ENCODE data around the gene TMEM255B.

TMEM255B gene

GRCh38 chr13:113766035-113766800 lies 7.2 kb downstream of the TMEM255B start:
- Histone ChIP-seq H3K9me3 (ENCODE audit: low read length) (no peaks in the 10 kb centered on the region), H3K36me3 (ENCODE audit: insufficient read depth, low read length) (no peaks in the 10 kb centered on the region), H3K4me1 (ENCODE audit: insufficient read depth, low read length, severe bottlenecking) (no peaks in the 10 kb centered on the region), H3K27me3 (ENCODE audit: insufficient read depth, low read length) (peaks cover 12% of the 10 kb centered on the region; the same call in 1 of the 2 replicates), H4K20me1 (ENCODE audit: insufficient read depth, low read length) (no peaks in the 10 kb centered on the region), H2AFZ (ENCODE audit: low read length) (no peak overlapping the region), H3K4me3 (ENCODE audit: low read depth, low read length, poor library complexity, severe bottlenecking) (no peak overlapping the region), H3F3A (ENCODE audit: insufficient read depth, low read length) (no peaks in the 10 kb centered on the region), H3K4me2 (ENCODE audit: low read length) (no peak overlapping the region), H3K79me2 (ENCODE audit: insufficient read depth, low read length) (no peaks in the 10 kb centered on the region), H3K9me2 (ENCODE audit: low read depth, low read length) (no peaks in the 10 kb centered on the region), H3K27ac (ENCODE audit: low read depth, low read length, poor library complexity, severe bottlenecking) (no peak overlapping the region), H3K9ac (ENCODE audit: low read length) (no peak overlapping the region)
- TF ChIP-seq EZH2 (IDR thresholded peaks at IDR 0.05; ENCODE audit: borderline replicate concordance, low read length) (no peak), CTCF (IDR thresholded peaks at IDR 0.05; ENCODE audit: low read length) (no peak)

GRCh38 chr13:113767366-113767765 lies 8.3 kb downstream of the TMEM255B start:
- no peak for TF ChIP-seq CTCF (IDR thresholded peaks at IDR 0.05; ENCODE audit: low read length)
- no peak for TF ChIP-seq EZH2 (IDR thresholded peaks at IDR 0.05; ENCODE audit: borderline replicate concordance, low read length)
- H3K27ac ChIP-seq (ENCODE audit: low read depth, low read length, poor library complexity, severe bottlenecking) = no peak overlapping the region
- H2AFZ ChIP-seq (ENCODE audit: low read length) = no peak overlapping the region
- H3K4me1 ChIP-seq (ENCODE audit: insufficient read depth, low read length, severe bottlenecking) = no peaks in the 10 kb centered on the region
- no peaks in the 10 kb centered on the region for H3F3A ChIP-seq (ENCODE audit: insufficient read depth, low read length)
- H3K9me2 ChIP-seq (ENCODE audit: low read depth, low read length) = no peaks in the 10 kb centered on the region
- H3K27me3 ChIP-seq (ENCODE audit: insufficient read depth, low read length) = peaks cover 13% of the 10 kb centered on the region; the same call in 1 of the 2 replicates
- no peaks in the 10 kb centered on the region for H4K20me1 ChIP-seq (ENCODE audit: insufficient read depth, low read length)
- H3K9me3 ChIP-seq (ENCODE audit: low read length) = no peaks in the 10 kb centered on the region
- H3K4me3 ChIP-seq (ENCODE audit: low read depth, low read length, poor library complexity, severe bottlenecking) = no peak overlapping the region
- no peaks in the 10 kb centered on the region for H3K79me2 ChIP-seq (ENCODE audit: insufficient read depth, low read length)
- no peaks in the 10 kb centered on the region for H3K36me3 ChIP-seq (ENCODE audit: insufficient read depth, low read length)
- H3K9ac ChIP-seq (ENCODE audit: low read length) = no peak overlapping the region
- no peak overlapping the region for H3K4me2 ChIP-seq (ENCODE audit: low read length)

- H2AFZ ChIP-seq (ENCODE audit: low read length) = no peak overlapping the region
- H3K27me3 ChIP-seq (ENCODE audit: insufficient read depth, low read length) = peaks cover 11% of the 10 kb centered on the region; the same call in 1 of the 2 replicates
- no peak overlapping the region for H3K4me3 ChIP-seq (ENCODE audit: low read depth, low read length, poor library complexity, severe bottlenecking)
- no peak overlapping the region for H3K4me2 ChIP-seq (ENCODE audit: low read length)
- H3K79me2 ChIP-seq (ENCODE audit: insufficient read depth, low read length) = no peaks in the 10 kb centered on the region
- no peak overlapping the region for H3K9ac ChIP-seq (ENCODE audit: low read length)
- H3F3A ChIP-seq (ENCODE audit: insufficient read depth, low read length) = no peaks in the 10 kb centered on the region
- no peak overlapping the region for H3K27ac ChIP-seq (ENCODE audit: low read depth, low read length, poor library complexity, severe bottlenecking)
- TF ChIP-seq CTCF (IDR thresholded peaks at IDR 0.05; ENCODE audit: low read length) (no peak), EZH2 (IDR thresholded peaks at IDR 0.05; ENCODE audit: borderline replicate concordance, low read length) (no peak)
- no peaks in the 10 kb centered on the region for H3K9me3 ChIP-seq (ENCODE audit: low read length)
- no peaks in the 10 kb centered on the region for H4K20me1 ChIP-seq (ENCODE audit: insufficient read depth, low read length)
- no peaks in the 10 kb centered on the region for H3K36me3 ChIP-seq (ENCODE audit: insufficient read depth, low read length)
- no peaks in the 10 kb centered on the region for H3K9me2 ChIP-seq (ENCODE audit: low read depth, low read length)
- no peaks in the 10 kb centered on the region for H3K4me1 ChIP-seq (ENCODE audit: insufficient read depth, low read length, severe bottlenecking)
These were observed 9.2 kb downstream of the TMEM255B start for GRCh38 chr13:113768018-113768905.

Data from OCI-LY1 (cell line).